Left lung (tissue), 10 donors: Measurements from ENCODE around the gene NFKBIA. TPM values are rescaled to one million over a fixed set of nuclear protein-coding genes. Genes with fewer than 3 reads are reported as not detected.

Source experiments
- ATAC-seq: fragments of 200-7000 bp; cut with Tn5 transposase; one replicate; pipeline ENCODE4 v1.9.1; 2020; ENCODE audit warnings: moderate library complexity
- DNase-seq, 4 donors: peaks; one replicate each; pipeline ENCODE4 v3.0.0-alpha.2; 2013 to 2020
- H3K27ac ChIP-seq, 2 donors: fragments of 200-600 bp; sonication (generic) in 1 of 2; one replicate each; pipeline versions ENCODE4 v1.5.0 to v1.8.0; 2020 to 2021
- H3K27me3 ChIP-seq, 2 donors: fragments of 200-600 bp; sonication (generic) in 1 of 2; one replicate each; pipeline versions ENCODE4 v1.5.0 to v1.8.0; 2020 to 2021
- H3K36me3 ChIP-seq, 2 donors: fragments of 200-600 bp; sonication (generic) in 1 of 2; one replicate each; pipeline versions ENCODE4 v1.5.0 to v1.8.0; 2020 to 2021
- H3K4me1 ChIP-seq, 2 donors: fragments of 200-600 bp; one replicate each; pipeline ENCODE4 v1.8.0; 2021
- H3K4me3 ChIP-seq, 2 donors: fragments of 200-600 bp; sonication (generic) in 1 of 2; one replicate each; pipeline versions ENCODE4 v1.5.0 to v1.8.0; 2020 to 2021; ENCODE audit warnings: mild to moderate bottlenecking in 1 of 2
- H3K9me3 ChIP-seq, 2 donors: fragments of 200-600 bp; sonication (generic) in 1 of 2; one replicate each; pipeline versions ENCODE4 v1.5.0 to v1.8.0; 2020 to 2021
- intact Hi-C, 2 donors: fragments of 100-400 bp; cut with DNase I; formaldehyde crosslinking; loops; one replicate each; pipeline versions ENCODE4 v1.11.2 to v1.14.2; 2022
- polyA plus RNA-seq, 6 donors: library from polyadenylated mRNA; unstranded; fragments of 120-200 nt; gene quantifications; one replicate each; pipeline ENCODE4 v1.2.1, GENCODE V29; 2013; ENCODE audit not compliant: insufficient read length in 6 of 6
- total RNA-seq, 2 donors: library from RNA; stranded (reverse); fragmentation: NEBNext Ultra II Directional; extraction: Animal tissue kit (Norgen Biotek cat#: 25700); gene quantifications; one replicate each; pipeline ENCODE4 v1.2.1, GENCODE V29; 2021
- TF ChIP-seq, protein P1 (sequence below), 2 donors: fragments of 200-600 bp; sonication (generic) in 1 of 2; IDR thresholded peaks; one replicate each; pipeline versions ENCODE4 v1.5.0 to v1.8.0; 2021; ENCODE audit warnings: antibody characterized with exemption in 2 of 2
- donor health status: DM: no; HTN: yes; CAD: no.
- donor health status: DM: no; HTN: no; CAD: no.

Gene NFKBIA
- total and polyA plus RNA-seq, 8 donors, result 74.7 to 348 (median 99.7) TPM

- Histone ChIP-seq H3K4me3 (peak overlapping the region; percentile 89 to 100), H3K4me1 (peaks cover 40 to 67% of the 10 kb centered on the region in 2 donors), H3K36me3 (peaks cover 16 to 41% of the 10 kb centered on the region in 2 donors), H3K27ac (peak overlapping the region; percentile 99), H3K9me3 (no peaks in the 10 kb centered on the region), H3K27me3 (no peaks in the 10 kb centered on the region)
- ATAC-seq, result no peak
- intact Hi-C loops, result loop anchor here in 1 of 2 donors (5.0 to 10.0 kb wide), 2 partner anchors 65 to 188 kb away; no protein-coding TSS in a partner anchor
- DNase-seq, result peak in 1 of 4 donors; percentile 80
- TF ChIP-seq, protein P1, sequence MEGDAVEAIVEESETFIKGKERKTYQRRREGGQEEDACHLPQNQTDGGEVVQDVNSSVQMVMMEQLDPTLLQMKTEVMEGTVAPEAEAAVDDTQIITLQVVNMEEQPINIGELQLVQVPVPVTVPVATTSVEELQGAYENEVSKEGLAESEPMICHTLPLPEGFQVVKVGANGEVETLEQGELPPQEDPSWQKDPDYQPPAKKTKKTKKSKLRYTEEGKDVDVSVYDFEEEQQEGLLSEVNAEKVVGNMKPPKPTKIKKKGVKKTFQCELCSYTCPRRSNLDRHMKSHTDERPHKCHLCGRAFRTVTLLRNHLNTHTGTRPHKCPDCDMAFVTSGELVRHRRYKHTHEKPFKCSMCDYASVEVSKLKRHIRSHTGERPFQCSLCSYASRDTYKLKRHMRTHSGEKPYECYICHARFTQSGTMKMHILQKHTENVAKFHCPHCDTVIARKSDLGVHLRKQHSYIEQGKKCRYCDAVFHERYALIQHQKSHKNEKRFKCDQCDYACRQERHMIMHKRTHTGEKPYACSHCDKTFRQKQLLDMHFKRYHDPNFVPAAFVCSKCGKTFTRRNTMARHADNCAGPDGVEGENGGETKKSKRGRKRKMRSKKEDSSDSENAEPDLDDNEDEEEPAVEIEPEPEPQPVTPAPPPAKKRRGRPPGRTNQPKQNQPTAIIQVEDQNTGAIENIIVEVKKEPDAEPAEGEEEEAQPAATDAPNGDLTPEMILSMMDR (IDR thresholded peaks at IDR 0.05), result no peak
These were observed 2.0 kb downstream of the NFKBIA start for GRCh38 chr14:35402323-35403113.

DNA sequence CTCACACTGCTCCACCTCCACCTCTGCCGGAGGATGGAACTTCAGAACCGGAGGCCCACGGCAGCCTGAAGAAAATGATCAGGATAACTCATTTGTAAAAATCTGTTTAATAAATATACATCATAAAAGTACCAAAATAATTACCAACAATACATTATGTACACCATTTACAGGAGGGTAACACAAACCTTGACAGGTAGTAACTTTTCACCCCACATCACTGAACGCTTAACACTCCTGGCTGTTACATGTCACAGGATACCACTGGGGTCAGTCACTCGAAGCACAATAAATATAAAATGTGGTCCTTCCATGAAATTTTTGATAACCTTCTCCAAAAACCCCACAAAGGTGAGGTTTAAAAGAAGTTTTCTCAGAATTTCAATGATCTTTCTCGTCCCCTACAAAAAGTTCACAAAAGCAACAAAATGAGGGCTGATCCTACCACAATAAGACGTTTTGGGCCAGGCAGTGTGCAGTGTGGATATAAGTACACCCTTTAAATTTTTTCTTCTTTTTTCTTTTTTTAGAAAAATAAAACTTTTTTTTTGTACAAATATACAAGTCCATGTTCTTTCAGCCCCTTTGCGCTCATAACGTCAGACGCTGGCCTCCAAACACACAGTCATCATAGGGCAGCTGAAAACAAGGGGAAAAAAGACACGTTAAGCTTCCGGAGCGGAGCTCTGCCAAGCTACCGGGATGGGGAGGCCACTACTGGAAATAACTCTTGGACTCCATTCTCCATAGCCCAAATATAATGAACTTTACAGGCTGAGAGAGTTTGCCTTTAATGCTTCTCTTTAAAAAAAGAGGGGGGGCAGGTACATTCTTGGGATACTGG lies 2.9 kb downstream of the NFKBIA start:
- Histone ChIP-seq H3K4me3 (peak overlapping the region; percentile 89 to 100), H3K27ac (peak overlapping the region; percentile 99), H3K36me3 (peaks cover 16 to 41% of the 10 kb centered on the region in 2 donors), H3K9me3 (no peaks in the 10 kb centered on the region), H3K27me3 (no peaks in the 10 kb centered on the region), H3K4me1 (peaks cover 38 to 65% of the 10 kb centered on the region in 2 donors)
- intact Hi-C loops, result loop anchor here in 1 of 2 donors (5.0 to 10.0 kb wide), 2 partner anchors 64 to 187 kb away; no protein-coding TSS in a partner anchor
- DNase-seq, result peak in 1 of 4 donors; percentile 24
- TF ChIP-seq, protein P1 (IDR thresholded peaks at IDR 0.05), result no peak
- no peak for ATAC-seq

DNA sequence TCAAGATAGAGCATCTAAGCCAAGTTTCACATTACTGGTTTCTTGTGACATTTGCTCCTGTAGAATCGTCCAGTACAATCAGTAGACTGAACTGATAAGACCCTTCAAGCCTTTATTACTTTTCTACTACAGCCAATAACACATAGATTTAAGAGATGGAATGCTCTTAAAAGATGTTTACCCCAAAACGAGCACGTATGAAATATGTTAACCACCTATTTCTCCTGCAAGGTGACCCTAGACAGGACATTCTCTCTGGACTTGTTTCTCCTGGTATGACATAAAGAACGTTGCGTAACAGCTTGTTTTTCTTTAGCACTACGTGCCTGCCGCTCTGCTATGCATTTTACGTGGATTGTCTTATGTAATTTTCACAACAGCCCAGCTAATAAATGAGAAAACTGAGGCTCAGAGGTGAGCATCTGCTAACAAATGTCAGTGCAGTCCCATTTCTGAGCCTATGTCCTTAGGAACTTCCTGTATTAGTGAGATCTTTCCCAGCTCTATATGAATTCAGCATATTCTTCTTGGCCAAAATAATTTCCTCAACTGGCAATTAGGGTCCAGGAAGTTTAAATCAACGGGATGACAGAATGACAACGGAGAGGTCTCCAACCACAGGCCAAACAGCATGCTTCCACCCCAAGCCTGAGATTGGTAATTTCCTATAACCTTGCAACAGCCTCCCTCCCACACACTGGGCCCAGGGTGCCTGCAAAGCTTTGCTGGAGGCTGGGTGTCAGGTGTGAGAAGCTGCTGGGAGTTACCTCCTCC lies 3.7 kb downstream of the NFKBIA start:
- no peaks in the 10 kb centered on the region for H3K27me3 ChIP-seq
- H3K4me3 ChIP-seq, result peak overlapping the region; percentile 89 to 100
- TF ChIP-seq, protein P1 (IDR thresholded peaks at IDR 0.05), result no peak
- peaks cover 16 to 41% of the 10 kb centered on the region in 2 donors for H3K36me3 ChIP-seq
- DNase-seq (no peak), ATAC-seq (no peak)
- peaks cover 32 to 57% of the 10 kb centered on the region in 2 donors for H3K4me1 ChIP-seq
- peak overlapping the region; percentile 99 for H3K27ac ChIP-seq
- intact Hi-C loops, result loop anchor here in 1 of 2 donors (5.0 to 10.0 kb wide), 2 partner anchors 64 to 186 kb away; no protein-coding TSS in a partner anchor
- H3K9me3 ChIP-seq, result no peaks in the 10 kb centered on the region

DNA sequence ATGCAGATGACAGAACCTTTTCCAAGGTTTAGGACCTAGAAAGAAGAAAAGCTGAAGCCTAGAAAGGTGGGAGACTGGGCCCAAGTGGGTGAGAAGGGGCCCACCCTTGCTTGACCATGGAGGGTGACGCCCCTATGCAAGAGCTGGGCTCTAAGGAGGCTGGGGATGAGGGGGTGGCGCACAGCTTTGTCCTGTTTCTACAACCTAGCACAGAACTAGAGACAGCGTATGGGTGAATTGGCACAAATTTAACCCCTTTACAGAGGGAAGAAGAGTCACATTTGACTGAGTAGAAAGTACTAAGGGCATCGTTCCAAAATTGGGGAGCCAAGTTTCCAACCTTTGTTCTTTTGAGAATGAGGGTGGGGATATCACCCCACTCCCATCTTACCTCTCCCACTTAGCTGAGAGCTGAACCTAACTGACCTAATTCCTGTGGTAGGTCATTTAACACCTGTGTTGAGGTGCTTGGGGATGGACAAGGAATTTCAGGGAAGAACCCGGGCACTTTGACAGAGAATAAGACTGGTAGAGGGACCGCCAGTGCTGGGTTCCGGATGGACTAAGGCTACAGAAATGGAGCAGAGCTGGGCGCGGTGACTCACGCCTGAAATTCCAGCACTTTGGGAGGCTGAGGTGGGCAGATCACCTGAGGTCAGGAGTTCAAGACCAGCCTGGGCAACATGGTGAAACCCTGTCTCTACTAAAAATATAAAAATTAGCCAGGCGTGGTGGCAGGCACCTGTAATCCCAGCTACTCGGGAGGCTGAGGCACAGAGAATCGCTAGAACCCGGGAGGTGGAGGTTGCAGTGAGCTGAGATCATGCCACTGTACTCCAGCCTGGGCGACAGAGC lies 5.2 kb downstream of the NFKBIA start:
- no peaks in the 10 kb centered on the region for H3K27me3 ChIP-seq
- TF ChIP-seq, protein P1 (IDR thresholded peaks at IDR 0.05), result no peak
- ATAC-seq (no peak), DNase-seq (no peak)
- H3K4me3 ChIP-seq, result peak overlapping the region in 1 of 2 donors; percentile 100
- H3K36me3 ChIP-seq, result peaks cover 16 to 41% of the 10 kb centered on the region in 2 donors
- no peaks in the 10 kb centered on the region for H3K9me3 ChIP-seq
- peaks cover 25 to 51% of the 10 kb centered on the region in 2 donors for H3K4me1 ChIP-seq
- H3K27ac ChIP-seq, result peak overlapping the region; percentile 64 to 99
- intact Hi-C loops, result no loop called here
